ENCODE data around the gene PRG2.
"Not testable (repeated sequence)": the region's sequence is repeated elsewhere in the genome, so short reads cannot be mapped to it uniquely, and the experiment has no call there.

Gene PRG2

DNA sequence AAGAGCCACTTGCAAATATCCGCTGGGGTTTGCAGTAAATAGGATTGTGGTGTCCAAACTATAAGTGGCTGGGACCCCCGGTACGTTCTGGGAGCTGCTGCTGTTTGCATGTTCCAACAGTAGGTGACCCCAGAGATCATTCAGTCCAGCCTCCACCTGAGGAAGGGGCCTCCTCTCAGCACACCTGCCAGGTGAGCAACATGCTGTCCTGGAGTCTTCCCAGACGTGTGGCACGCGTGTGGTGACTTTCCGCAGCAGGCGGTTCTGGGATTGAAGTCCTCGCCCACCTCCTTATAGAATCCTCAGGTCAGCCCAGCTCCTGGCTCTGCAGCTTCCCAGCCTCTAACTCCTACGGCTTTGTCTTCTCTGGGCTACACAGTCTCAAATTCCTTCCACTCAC is 45.6 kb downstream of the PRG2 start:
- no peak for DNase-seq

GRCh38 chr11:57343825-57344224 is 46.6 kb downstream of the PRG2 start:
- DNase-seq = no peak

DNA sequence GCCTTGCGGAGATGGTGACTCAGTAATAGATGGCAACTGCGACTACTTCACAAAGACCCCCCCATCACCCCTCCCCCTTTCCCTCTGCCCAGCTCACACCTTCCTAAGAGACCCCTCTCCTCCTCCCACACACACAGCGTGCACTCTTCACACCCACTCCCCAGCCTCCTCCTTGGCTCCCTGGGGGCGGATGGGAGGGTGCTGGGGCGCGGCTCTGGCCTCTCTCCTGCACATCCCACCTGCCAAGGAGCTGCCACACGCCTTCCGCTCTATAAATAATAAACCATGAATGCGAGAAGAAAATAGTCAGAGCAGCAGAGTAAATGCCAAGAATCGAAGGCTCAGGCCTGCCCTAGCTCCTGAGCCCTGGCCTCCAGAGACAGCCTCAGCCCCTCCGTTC is 47.7 kb downstream of the PRG2 start:
- no peak for DNase-seq

DNA sequence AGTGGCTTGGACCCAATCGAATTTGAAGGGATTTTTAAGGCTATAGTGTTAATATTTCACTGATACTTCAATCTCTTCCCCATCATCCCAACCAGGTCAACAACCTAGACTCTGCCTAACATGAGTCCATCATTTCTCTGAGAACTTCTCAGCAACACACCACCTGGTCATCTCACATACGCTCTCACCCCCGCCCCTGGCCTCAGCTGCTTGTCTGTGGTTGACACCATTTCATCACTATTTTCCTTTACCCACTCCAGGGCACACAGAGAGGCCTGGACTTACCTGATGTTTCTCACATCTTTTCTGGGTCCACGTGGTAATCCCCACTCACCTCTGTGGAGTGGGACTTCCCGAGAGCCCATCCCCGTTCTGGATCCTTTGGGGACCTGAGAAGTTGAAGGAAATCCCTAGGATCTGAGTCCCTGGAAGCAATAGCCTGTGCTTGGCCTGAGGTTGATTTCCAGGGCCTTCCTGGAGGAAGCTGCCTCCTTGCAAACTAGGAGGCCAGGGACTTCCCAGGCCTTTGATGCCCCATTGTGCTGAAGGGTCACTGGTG is 49.1 kb downstream of the PRG2 start:
- DNase-seq = no peak

- DNase-seq = no peak
These were observed 50.3 kb downstream of the PRG2 start for GRCh38 chr11:57340039-57340615.

DNA sequence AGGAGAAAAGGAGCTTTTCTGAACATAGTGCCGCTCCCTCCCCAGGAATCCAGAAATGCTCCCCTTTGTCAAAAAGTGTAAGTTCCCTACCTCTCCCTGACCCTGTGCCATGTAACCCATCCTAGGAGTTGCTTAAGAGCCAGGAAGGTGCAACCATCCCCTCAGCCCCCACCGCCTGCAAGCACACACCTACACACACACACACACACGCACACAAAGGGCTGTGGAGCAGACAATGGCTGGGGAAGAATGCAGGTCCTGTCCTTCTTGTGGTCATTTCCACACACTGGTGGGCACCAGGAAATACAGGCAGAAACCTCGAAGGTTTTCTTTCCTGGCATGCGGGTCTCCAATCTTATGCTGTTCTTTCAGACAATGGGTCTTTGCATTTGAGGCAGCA is 51.1 kb downstream of the PRG2 start:
- no peak for DNase-seq

GRCh38 chr11:57338142-57338541 is 52.3 kb downstream of the PRG2 start, which contains the start of gene P2RX3:
P2RX3 (plus strand) TSS chr11:57338352; CDS start chr11:57338551, 199 bp downstream.
- no peak for DNase-seq

GRCh38 chr11:57336856-57337255 is 53.6 kb downstream of the PRG2 start:
- DNase-seq = not testable (repeated sequence)

All from activated CD4-positive, CD25-positive, alpha-beta regulatory T cell treated with anti-CD3 and anti-CD28 coated beads, Interleukin-2, amount 50 U/mL, for 72 hours (primary cell).